Colonic mucosa (tissue), 4 donors: ENCODE measurements around the gene ZNF614. TPM values are rescaled to one million over a fixed set of nuclear protein-coding genes. Genes with fewer than 3 reads are reported as not detected.
"Not testable (repeated sequence)": the region's sequence is repeated elsewhere in the genome, so short reads cannot be mapped to it uniquely, and the experiment has no call there.

Experiments used
- DNase-seq: peaks from one replicate; pipeline ENCODE4 v3.0.0-alpha.2; 2020
- H3K27ac ChIP-seq: fragments of 200-600 bp; one replicate; pipeline ENCODE4 v1.8.0; 2021
- H3K27me3 ChIP-seq: fragments of 200-600 bp; one replicate; pipeline ENCODE4 v1.8.0; 2021
- H3K36me3 ChIP-seq: fragments of 200-600 bp; one replicate; pipeline ENCODE4 v1.8.0; 2021
- H3K4me1 ChIP-seq: fragments of 200-600 bp; one replicate; pipeline ENCODE4 v1.8.0; 2021; ENCODE audit warnings: mild to moderate bottlenecking
- H3K4me3 ChIP-seq: fragments of 200-600 bp; one replicate; pipeline ENCODE4 v1.8.0; 2021
- H3K9ac ChIP-seq, 2 donors: one replicate each; pipeline ENCODE4 v1.7.0; 2013; ENCODE audit warnings: control low read depth in 2 of 2, low read depth in 2 of 2, low read length in 2 of 2
- H3K9me3 ChIP-seq: fragments of 200-600 bp; one replicate; pipeline ENCODE4 v1.8.0; 2021
- intact Hi-C: fragments of 100-400 bp; cut with DNase I; formaldehyde crosslinking; loops from one replicate; pipeline ENCODE4 v1.14.1; 2022
- total RNA-seq, 2 donors: library from RNA; stranded (reverse); fragmentation: NEBNext Ultra II Directional in 1 of 2; extraction: Animal tissue kit (Norgen Biotek cat#: 25700) in 1 of 2; gene quantifications; one replicate each; pipeline ENCODE4 v1.2.1, GENCODE V29; 2021
- TF ChIP-seq, protein P1 (sequence below): fragments of 200-600 bp; IDR thresholded peaks from one replicate; pipeline ENCODE4 v1.8.0; 2022; ENCODE audit warnings: antibody characterized with exemption, mild to moderate bottlenecking
- donor health status: healthy.
- donor health status: DM: no; HTN: no; CAD: no.
- donor health status: DM: no; HTN: no; CAD: no.

ZNF614 gene
- total RNA-seq, 2 donors from 2014 or later: 3.3 to 4.2 TPM

DNA sequence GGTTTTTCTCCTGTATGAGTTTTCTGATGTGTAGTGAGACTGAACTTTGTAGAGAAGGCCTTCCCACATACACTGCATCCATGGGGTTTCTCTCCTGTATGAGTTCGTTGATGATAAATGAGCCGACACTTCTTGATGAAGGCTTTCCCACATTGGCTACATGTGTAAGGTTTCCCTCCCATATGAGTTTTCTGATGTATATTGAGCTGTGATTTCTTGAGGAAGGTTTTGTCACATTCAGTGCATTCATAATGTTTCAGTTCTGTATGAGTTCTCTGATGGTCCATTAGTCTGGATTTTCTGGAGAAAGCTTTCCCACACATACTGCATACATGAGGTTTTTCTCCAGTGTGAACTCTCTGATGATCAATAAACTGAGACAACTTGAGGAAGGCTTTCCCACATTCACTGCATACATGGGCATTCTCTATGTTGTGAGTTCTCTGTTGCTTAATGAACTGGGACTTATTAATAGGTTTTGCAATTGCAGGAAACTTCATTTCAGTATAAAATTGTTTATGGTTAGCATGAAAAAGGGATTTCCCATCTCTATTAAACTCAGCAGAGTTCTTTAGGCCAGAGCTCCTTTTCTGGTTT lies 34.0 kb downstream of the ZNF614 start:
- H3K36me3 ChIP-seq: no peaks in the 10 kb centered on the region
- H3K9ac ChIP-seq: no peak overlapping the region
- no peak overlapping the region for H3K27ac ChIP-seq
- DNase-seq: no peak
- H3K9me3 ChIP-seq: peaks cover 21% of the 10 kb centered on the region
- no peaks in the 10 kb centered on the region for H3K27me3 ChIP-seq
- intact Hi-C loops: no loop called here
- H3K4me1 ChIP-seq: no peaks in the 10 kb centered on the region
- TF ChIP-seq, protein P1, sequence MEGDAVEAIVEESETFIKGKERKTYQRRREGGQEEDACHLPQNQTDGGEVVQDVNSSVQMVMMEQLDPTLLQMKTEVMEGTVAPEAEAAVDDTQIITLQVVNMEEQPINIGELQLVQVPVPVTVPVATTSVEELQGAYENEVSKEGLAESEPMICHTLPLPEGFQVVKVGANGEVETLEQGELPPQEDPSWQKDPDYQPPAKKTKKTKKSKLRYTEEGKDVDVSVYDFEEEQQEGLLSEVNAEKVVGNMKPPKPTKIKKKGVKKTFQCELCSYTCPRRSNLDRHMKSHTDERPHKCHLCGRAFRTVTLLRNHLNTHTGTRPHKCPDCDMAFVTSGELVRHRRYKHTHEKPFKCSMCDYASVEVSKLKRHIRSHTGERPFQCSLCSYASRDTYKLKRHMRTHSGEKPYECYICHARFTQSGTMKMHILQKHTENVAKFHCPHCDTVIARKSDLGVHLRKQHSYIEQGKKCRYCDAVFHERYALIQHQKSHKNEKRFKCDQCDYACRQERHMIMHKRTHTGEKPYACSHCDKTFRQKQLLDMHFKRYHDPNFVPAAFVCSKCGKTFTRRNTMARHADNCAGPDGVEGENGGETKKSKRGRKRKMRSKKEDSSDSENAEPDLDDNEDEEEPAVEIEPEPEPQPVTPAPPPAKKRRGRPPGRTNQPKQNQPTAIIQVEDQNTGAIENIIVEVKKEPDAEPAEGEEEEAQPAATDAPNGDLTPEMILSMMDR: no peak
- no peak overlapping the region for H3K4me3 ChIP-seq

DNA sequence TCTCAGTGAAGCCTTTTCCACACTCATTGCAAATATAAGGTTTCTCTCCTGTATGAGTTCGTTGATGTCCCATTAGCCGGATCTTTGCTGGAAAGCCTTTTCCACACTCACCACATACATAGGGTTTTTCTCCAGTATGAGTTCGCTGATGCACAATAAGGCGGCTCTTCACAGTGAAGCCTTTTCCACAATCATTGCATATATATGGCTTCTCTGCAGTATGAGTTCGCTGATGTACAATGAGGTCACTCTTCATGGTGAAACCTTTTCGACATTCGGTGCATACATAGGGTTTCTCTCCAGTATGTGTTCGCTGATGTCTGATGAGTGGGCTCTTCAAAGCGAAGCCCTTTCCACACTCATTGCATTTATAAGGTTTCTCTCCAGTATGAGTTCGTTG lies 34.8 kb downstream of the ZNF614 start:
- intact Hi-C loops: no loop called here
- no peak overlapping the region for H3K27ac ChIP-seq
- H3K27me3 ChIP-seq: no peaks in the 10 kb centered on the region
- H3K9ac ChIP-seq: no peak overlapping the region
- no peak for DNase-seq
- TF ChIP-seq, protein P1: no peak
- no peak overlapping the region for H3K4me3 ChIP-seq
- H3K9me3 ChIP-seq: peaks cover 21% of the 10 kb centered on the region
- H3K36me3 ChIP-seq: no peaks in the 10 kb centered on the region
- no peaks in the 10 kb centered on the region for H3K4me1 ChIP-seq

DNA sequence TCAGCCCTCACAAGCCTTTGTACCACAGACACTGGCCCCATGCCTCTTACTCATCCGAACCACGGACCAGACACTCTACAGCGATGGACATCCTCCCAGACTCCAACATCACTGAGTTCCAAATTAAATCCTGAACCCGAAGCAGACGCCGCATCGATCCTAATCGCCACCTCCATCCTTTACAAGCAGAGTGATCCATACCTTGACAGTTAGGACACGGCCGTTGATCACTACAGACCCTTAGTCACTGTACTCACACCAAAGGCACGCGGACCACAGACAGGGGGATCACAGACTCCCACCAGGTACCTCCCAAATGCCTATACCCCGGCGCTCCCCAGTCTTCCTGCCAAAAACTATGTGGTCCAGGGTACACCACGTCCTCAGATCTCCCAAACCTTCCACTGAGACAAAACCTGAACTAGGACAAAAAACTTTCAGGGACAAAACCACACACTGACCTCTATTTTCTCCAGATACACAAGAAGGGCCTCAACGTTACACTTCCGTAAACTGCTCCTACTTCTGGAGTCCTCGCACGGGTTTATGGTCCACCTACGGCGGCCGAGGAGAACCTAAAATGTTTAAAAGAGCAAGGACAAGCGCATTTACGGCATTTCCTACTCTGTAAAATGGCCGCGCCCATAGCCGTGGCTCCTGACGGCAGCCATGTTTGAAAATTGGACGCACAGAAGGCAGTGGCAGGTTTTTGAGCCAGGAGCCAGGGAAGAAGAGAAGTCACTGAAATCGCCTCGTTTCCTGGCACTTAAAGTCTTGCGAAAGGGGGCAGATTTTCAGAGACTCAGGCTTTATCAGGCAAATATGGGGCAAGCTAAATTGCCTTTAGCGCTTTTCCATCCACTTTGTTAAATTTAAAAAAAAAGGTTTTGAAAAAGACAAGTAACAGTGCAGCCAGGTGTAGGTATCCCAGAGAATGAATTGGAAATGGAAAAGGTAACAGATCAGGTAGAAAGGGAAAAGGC lies 41.6 kb downstream of the ZNF614 start, which contains the start of gene ZNF350:
TSS of gene ZNF350 (minus strand) at position 532 of the 983 bp plus-strand sequence. CDS start 12,480 bp downstream, outside the sequence.
- no peaks in the 10 kb centered on the region for H3K4me1 ChIP-seq
- peak; percentile 99 for DNase-seq
- H3K36me3 ChIP-seq: no peaks in the 10 kb centered on the region
- no peaks in the 10 kb centered on the region for H3K27me3 ChIP-seq
- H3K9ac ChIP-seq: peak within 1 kb of the TSS; percentile 89 to 95
- intact Hi-C loops: loop anchor here (10.0 kb wide), 1 partner anchor 62 kb away; the partner anchor contains the start of gene ZNF613
- TF ChIP-seq, protein P1: no peak
- H3K4me3 ChIP-seq: peak within 1 kb of the TSS; percentile 69
- peaks cover 2% of the 10 kb centered on the region for H3K9me3 ChIP-seq
- no peak within 1 kb of the TSS for H3K27ac ChIP-seq

DNA sequence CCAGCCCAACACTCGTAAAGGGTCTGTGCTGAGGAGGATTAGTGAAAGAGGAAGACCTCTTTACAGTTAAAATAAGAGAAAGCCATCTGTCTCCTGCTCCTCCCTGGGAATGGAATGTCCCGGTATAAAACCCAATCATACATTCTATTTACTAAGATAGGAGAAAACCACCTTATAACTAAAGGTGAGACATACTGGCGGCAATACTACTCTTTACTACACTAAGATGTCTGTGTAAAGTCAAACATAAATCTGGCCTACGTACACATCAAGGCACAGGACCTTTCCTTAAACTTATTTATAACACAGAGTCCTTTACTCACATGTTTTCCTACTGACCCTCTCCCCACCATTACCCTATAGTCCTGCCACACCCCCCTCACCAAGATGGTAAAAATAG lies 44.8 kb downstream of the ZNF614 start:
- TF ChIP-seq, protein P1: no peak
- no peak overlapping the region for H3K27ac ChIP-seq
- no peak overlapping the region for H3K4me3 ChIP-seq
- no peak overlapping the region for H3K9ac ChIP-seq
- H3K27me3 ChIP-seq: no peaks in the 10 kb centered on the region
- no peaks in the 10 kb centered on the region for H3K36me3 ChIP-seq
- no peaks in the 10 kb centered on the region for H3K4me1 ChIP-seq
- no peak for DNase-seq
- H3K9me3 ChIP-seq: peaks cover 3% of the 10 kb centered on the region
- intact Hi-C loops: loop anchor here (10.0 kb wide), 1 partner anchor 59 kb away; the partner anchor contains the start of gene ZNF613

DNA sequence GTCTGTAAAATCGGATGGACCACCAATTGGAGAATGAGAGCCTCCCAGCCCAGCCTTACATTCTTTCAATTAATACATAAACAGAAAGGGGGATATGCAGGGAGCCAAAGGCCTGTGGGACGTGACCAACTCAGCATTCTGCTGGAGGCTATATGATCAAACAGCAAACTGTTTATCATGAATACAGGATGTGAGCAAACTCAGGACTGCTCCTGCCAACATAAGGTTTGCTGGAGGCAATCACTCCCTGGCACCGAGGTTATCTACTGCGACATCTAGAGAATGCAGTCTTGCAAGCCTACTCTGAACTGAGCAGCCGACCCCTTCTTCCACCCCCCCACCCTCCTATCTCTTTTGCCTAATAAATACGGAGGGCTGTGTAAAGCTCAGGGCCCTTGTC lies 47.3 kb downstream of the ZNF614 start:
- intact Hi-C loops: loop anchor here (10.0 kb wide), 1 partner anchor 56 kb away; the partner anchor contains the start of gene ZNF613
- H3K27ac ChIP-seq, H3K9ac ChIP-seq, H3K9me3 ChIP-seq, DNase-seq, H3K4me1 ChIP-seq, H3K4me3 ChIP-seq, H3K27me3 ChIP-seq, H3K36me3 ChIP-seq: not testable (repeated sequence)
